ENCODE results near the gene FUT1.

Gene FUT1

GRCh38 chr19:48749571-48750198, 2.8 kb downstream of the FUT1 start:
- DNase-seq (ENCODE audit: low read depth), result no peak
- TF ChIP-seq, protein P1, sequence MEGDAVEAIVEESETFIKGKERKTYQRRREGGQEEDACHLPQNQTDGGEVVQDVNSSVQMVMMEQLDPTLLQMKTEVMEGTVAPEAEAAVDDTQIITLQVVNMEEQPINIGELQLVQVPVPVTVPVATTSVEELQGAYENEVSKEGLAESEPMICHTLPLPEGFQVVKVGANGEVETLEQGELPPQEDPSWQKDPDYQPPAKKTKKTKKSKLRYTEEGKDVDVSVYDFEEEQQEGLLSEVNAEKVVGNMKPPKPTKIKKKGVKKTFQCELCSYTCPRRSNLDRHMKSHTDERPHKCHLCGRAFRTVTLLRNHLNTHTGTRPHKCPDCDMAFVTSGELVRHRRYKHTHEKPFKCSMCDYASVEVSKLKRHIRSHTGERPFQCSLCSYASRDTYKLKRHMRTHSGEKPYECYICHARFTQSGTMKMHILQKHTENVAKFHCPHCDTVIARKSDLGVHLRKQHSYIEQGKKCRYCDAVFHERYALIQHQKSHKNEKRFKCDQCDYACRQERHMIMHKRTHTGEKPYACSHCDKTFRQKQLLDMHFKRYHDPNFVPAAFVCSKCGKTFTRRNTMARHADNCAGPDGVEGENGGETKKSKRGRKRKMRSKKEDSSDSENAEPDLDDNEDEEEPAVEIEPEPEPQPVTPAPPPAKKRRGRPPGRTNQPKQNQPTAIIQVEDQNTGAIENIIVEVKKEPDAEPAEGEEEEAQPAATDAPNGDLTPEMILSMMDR (IDR thresholded peaks at IDR 0.05; ENCODE audit: control insufficient read depth, insufficient read depth, low read depth, low read length, missing control alignments), result no peak
- no peak overlapping the region for H3K4me3 ChIP-seq (ENCODE audit: control insufficient read depth, low read depth, low read length)

GRCh38 chr19:48746738-48747575, 5.5 kb downstream of the FUT1 start, which contains the start of gene IZUMO1:
Gene IZUMO1, minus strand, starts transcription at chr19:48746909. Its CDS starts 1,050 bp downstream, at chr19:48745859.
- DNase-seq (ENCODE audit: low read depth), result no peak
- TF ChIP-seq, protein P1 (IDR thresholded peaks at IDR 0.05; ENCODE audit: control insufficient read depth, insufficient read depth, low read depth, low read length, missing control alignments), result no peak
- H3K4me3 ChIP-seq (ENCODE audit: control insufficient read depth, low read depth, low read length), result peak within 1 kb of the TSS; percentile 54

GRCh38 chr19:48746110-48746509, 6.3 kb downstream of the FUT1 start:
- TF ChIP-seq, protein P1 (IDR thresholded peaks at IDR 0.05; ENCODE audit: control insufficient read depth, insufficient read depth, low read depth, low read length, missing control alignments), result no peak
- no peak for DNase-seq (ENCODE audit: low read depth)
- H3K4me3 ChIP-seq (ENCODE audit: control insufficient read depth, low read depth, low read length), result no peak overlapping the region

- TF ChIP-seq, protein P1 (IDR thresholded peaks at IDR 0.05; ENCODE audit: control insufficient read depth, insufficient read depth, low read depth, low read length, missing control alignments), result no peak
- no peak for DNase-seq (ENCODE audit: low read depth)
- no peak overlapping the region for H3K4me3 ChIP-seq (ENCODE audit: control insufficient read depth, low read depth, low read length)
These were observed 7.0 kb downstream of the FUT1 start for GRCh38 chr19:48745208-48745995.

DNA sequence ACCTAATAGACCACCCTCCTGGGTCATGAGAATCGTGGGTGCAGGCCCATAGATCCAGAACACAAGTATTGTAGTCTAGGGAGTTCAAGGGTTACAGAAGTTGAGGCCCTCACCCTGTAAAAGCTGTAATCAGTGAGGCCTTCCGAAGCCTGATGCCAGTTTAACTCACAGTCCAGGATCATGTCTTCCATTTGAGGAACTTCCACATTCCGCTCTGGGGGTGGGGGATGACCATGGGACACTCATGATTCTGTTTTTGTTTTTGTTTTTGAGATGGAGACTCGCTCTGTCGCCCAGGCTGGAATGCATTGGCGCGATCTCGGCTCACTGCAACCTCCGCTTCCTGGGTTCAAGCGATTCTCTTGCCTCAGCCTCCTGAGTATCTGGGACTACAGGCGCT, 10.3 kb downstream of the FUT1 start:
- no peak overlapping the region for H3K4me3 ChIP-seq (ENCODE audit: control insufficient read depth, low read depth, low read length)
- TF ChIP-seq, protein P1 (IDR thresholded peaks at IDR 0.05; ENCODE audit: control insufficient read depth, insufficient read depth, low read depth, low read length, missing control alignments), result no peak
- DNase-seq (ENCODE audit: low read depth), result no peak

All from AG09309 (cell line).